K562 (cell line): ENCODE results near the gene SH3BGR. TPM values are rescaled to one million over a fixed set of nuclear protein-coding genes. Genes with fewer than 3 reads are reported as not detected.
A peak's percentile ranks its signal among the peaks of the same experiment; 100 is the strongest.

Source experiments
- ATAC-seq: fragments of 200-7000 bp; cut with Tn5 transposase; 3 replicates; pipeline ENCODE4 v1.9.1; 2020; ENCODE audit warnings: moderate library complexity
- BruUV-seq: library from RNA; stranded (reverse); fragments of 400-500 nt; replicated peaks from 2 replicates; lab custom pipeline; 2021; lab: Mats Ljungman, UMichigan
- CTCF ChIA-PET: fragments of 300-600 bp; formaldehyde crosslinking; extraction: SDS; loops from one replicate; lab custom pipeline; 2021; ENCODE audit warnings: low intra/inter-chr PET ratio; lab: Yijun Ruan, JAX
- POLR2A ChIA-PET: fragments of 300-600, 350-650 bp; sonication (Branson Sonifier 250); formaldehyde crosslinking; extraction: SDS; loops from one replicate; lab custom pipeline; 2021; ENCODE audit warnings: antibody characterized with exemption, inconsistent platforms; lab: Yijun Ruan, JAX
- DNase-seq, 4 experiments: peaks; one replicate each; pipeline versions ENCODE4 v3.0.0 to v3.0.0-alpha.2; 2011 to 2018; ENCODE audit warnings: low spot score in 3 of 4, mixed read lengths in 3 of 4; ENCODE audit errors: extremely low read depth in 1 of 4
- FAIRE-seq: peaks from 2 replicates; lab custom pipeline; 2011; peaks lifted over from hg19 to GRCh38; lab: Jason Lieb, UNC
- H2AFZ ChIP-seq: 2 replicates; pipeline ENCODE4 v1.6.0; 2011; ENCODE audit warnings: low read depth, low read length, control low read depth, inconsistent platforms
- H3K27ac ChIP-seq: fragments of 200-600 bp; 3 replicates; pipeline ENCODE4 v1.8.0; 2011; ENCODE audit warnings: low read depth, mild to moderate bottlenecking, control low read depth, inconsistent platforms, low read length, moderate library complexity, mixed read lengths; ENCODE audit errors: extremely low read depth
- H3K27me3 ChIP-seq, 2 experiments: fragments of 300-600 bp in 1 of 2; 2 replicates in 1 of 2; 3 replicates in 1 of 2; pipeline versions ENCODE4 v1.6.0 to v1.8.0; 2011; ENCODE audit warnings: inconsistent platforms in 2 of 2, low read length in 2 of 2, mild to moderate bottlenecking in 1 of 2, mixed read lengths in 1 of 2, moderate library complexity in 1 of 2; ENCODE audit not compliant: control insufficient read depth in 2 of 2, insufficient read depth in 2 of 2
- H3K36me3 ChIP-seq: fragments of 300-600 bp; 3 replicates; pipeline ENCODE4 v1.8.0; 2011; ENCODE audit warnings: mild to moderate bottlenecking, low read length, inconsistent platforms; ENCODE audit not compliant: control insufficient read depth, insufficient read depth
- H3K4me1 ChIP-seq, 2 experiments: fragments of 200-600 bp in 1 of 2; replicated peaks in 1 of 2; 2 replicates in 1 of 2; 3 replicates in 1 of 2; pipeline versions ENCODE4 v1.5.1 to v1.8.0; 2011; ENCODE audit warnings: inconsistent platforms in 2 of 2, low read length in 2 of 2, mild to moderate bottlenecking in 1 of 2, mixed read lengths in 1 of 2, moderate library complexity in 1 of 2; ENCODE audit not compliant: control insufficient read depth in 2 of 2, insufficient read depth in 2 of 2
- H3K4me2 ChIP-seq: 2 replicates; pipeline ENCODE4 v1.6.1; 2011; ENCODE audit warnings: low read length, control low read depth, inconsistent platforms, mixed read lengths; ENCODE audit not compliant: insufficient read depth
- H3K4me3 ChIP-seq: fragments of 200-600 bp; sonication (generic), shearing (Covaris generic); 2 replicates; pipeline ENCODE4 v1.5.1; 2016; ENCODE audit warnings: control low read depth, inconsistent platforms
- H3K79me2 ChIP-seq: fragments of 200-600 bp; 3 replicates; pipeline ENCODE4 v1.8.0; 2011; ENCODE audit warnings: low read length, inconsistent platforms; ENCODE audit not compliant: control insufficient read depth, insufficient read depth
- H3K9ac ChIP-seq, 2 experiments: 2 replicates each; pipeline versions ENCODE4 v1.6.0 to v1.6.1; 2011; ENCODE audit warnings: low read depth in 2 of 2, low read length in 2 of 2, control low read depth in 1 of 2, inconsistent platforms in 1 of 2, mild to moderate bottlenecking in 1 of 2, mixed read lengths in 1 of 2; ENCODE audit not compliant: insufficient read depth in 1 of 2
- H3K9me1 ChIP-seq: one replicate; pipeline ENCODE4 v1.6.0; 2011; ENCODE audit warnings: inconsistent platforms, mild to moderate bottlenecking, low read length, moderate library complexity; ENCODE audit not compliant: control insufficient read depth, insufficient read depth
- H3K9me3 ChIP-seq: replicated peaks from 2 replicates; pipeline ENCODE4 v1.5.1; 2011; ENCODE audit warnings: low read depth, low read length, inconsistent platforms; ENCODE audit not compliant: control insufficient read depth, insufficient read depth
- H4K20me1 ChIP-seq: replicated peaks from 2 replicates; pipeline ENCODE4 v1.6.1; 2011; ENCODE audit warnings: low read length, inconsistent platforms, mixed read lengths; ENCODE audit not compliant: control insufficient read depth, insufficient read depth
- CBX3 ChIP-seq, 2 experiments: IDR thresholded peaks; 1 replicate in 1 of 2; 2 replicates in 1 of 2; pipeline ENCODE4 v1.6.1; 2012; ENCODE audit warnings: inconsistent platforms in 2 of 2, low read length in 2 of 2, borderline replicate concordance in 1 of 2, control low read depth in 1 of 2
- E2F8 ChIP-seq: fragments of 450-650 bp; IDR thresholded peaks from 2 replicates; pipeline ENCODE4 v1.7.1; 2018; ENCODE audit warnings: mild to moderate bottlenecking, low read depth; ENCODE audit not compliant: partially characterized antibody
- KDM4B ChIP-seq, 2 experiments: fragments of 450-650 bp in 1 of 2; sonication (generic) in 1 of 2; IDR thresholded peaks; 2 replicates each; pipeline ENCODE4 v1.6.1; 2016 to 2017; ENCODE audit warnings: borderline replicate concordance in 2 of 2, antibody characterized with exemption in 1 of 2, low read depth in 1 of 2, mild to moderate bottlenecking in 1 of 2
- L3MBTL2 ChIP-seq: fragments of 450-650 bp; IDR thresholded peaks from 2 replicates; pipeline ENCODE4 v1.6.1; 2016; ENCODE audit warnings: mild to moderate bottlenecking, moderate library complexity
- MCM3 ChIP-seq: fragments of 450-650 bp; IDR thresholded peaks from 2 replicates; pipeline ENCODE4 v1.6.1; 2016
- MCM7 ChIP-seq, 2 experiments: fragments of 450-650 bp; IDR thresholded peaks; 2 replicates each; pipeline ENCODE4 v1.6.1; 2016 to 2018
- MTA3 ChIP-seq: fragments of 450-650 bp; formaldehyde crosslinking; IDR thresholded peaks from 2 replicates; pipeline ENCODE4 v1.6.1; 2017; ENCODE audit warnings: mild to moderate bottlenecking, borderline replicate concordance
- MXI1 ChIP-seq: IDR thresholded peaks from 2 replicates; pipeline ENCODE4 v1.6.1; 2011; ENCODE audit warnings: low read depth, mild to moderate bottlenecking, improper control_type of control experiment, low read length
- NFE2L1 ChIP-seq: fragments of 450-650 bp; IDR thresholded peaks from 2 replicates; pipeline ENCODE4 v1.6.1; 2016; ENCODE audit warnings: missing genetic modification characterization, low read depth, mild to moderate bottlenecking, missing compliant biosample characterization, moderate library complexity, borderline replicate concordance
- SMAD2 ChIP-seq: fragments of 150-350 bp; IDR thresholded peaks from 2 replicates; pipeline ENCODE4 v1.6.1; 2014; ENCODE audit warnings: low read depth, mild to moderate bottlenecking, low read length
- SPI1 ChIP-seq: IDR thresholded peaks from 2 replicates; pipeline ENCODE4 v1.6.1; 2011; ENCODE audit warnings: low read depth, low read length, control low read depth, borderline replicate concordance
- SRF ChIP-seq, 2 experiments: fragments of 250-450, 450-650 bp in 1 of 2; sonication (Bioruptor Pico) in 1 of 2; sonication (generic) in 1 of 2; formaldehyde crosslinking; IDR thresholded peaks; 2 replicates each; pipeline versions ENCODE4 v1.5.0 to v1.5.1; 2020 to 2022; ENCODE audit warnings: mild to moderate bottlenecking in 1 of 2, missing genetic modification reagents in 1 of 2
- TCFL5 ChIP-seq: fragments of 250-450 bp; sonication (Bioruptor Pico); conservative IDR thresholded peaks from 2 replicates; pipeline ENCODE4 v1.6.1; 2021; ENCODE audit warnings: mild to moderate bottlenecking, moderate library complexity, matching md5 sums
- TGIF2 ChIP-seq: sonication (generic); formaldehyde crosslinking; IDR thresholded peaks from 2 replicates; pipeline ENCODE4 v1.8.1; 2022; ENCODE audit warnings: mild to moderate bottlenecking, missing genetic modification reagents, moderate library complexity
- ZBED1 ChIP-seq: IDR thresholded peaks from 2 replicates; pipeline ENCODE4 v1.6.1; 2014
- ZNF217 ChIP-seq: sonication (generic); formaldehyde crosslinking; IDR thresholded peaks from 2 replicates; pipeline ENCODE4 v1.8.0; 2022; ENCODE audit warnings: mild to moderate bottlenecking, missing genetic modification reagents
- WGBS: fragments of 100-300 bp; shearing (Covaris generic); methylation state at CpG from one replicate; pipeline ENCODE4 v1.1.6; 2016; ENCODE audit warnings: low coverage, mixed read lengths; ENCODE audit not compliant: insufficient coverage; ENCODE audit errors: missing lambda C conversion rate; 5-methylcytosine and 5-hydroxymethylcytosine counted together
- in situ Hi-C: fragments of 300-500 bp; cut with MboI; formaldehyde crosslinking; loops from 4 replicates; pipeline ENCODE4 v1.15.0; 2018; ENCODE audit warnings: inconsistent platforms, mixed read lengths
- intact Hi-C: fragments of 100-400 bp; cut with micrococcal nuclease; formaldehyde crosslinking; loops from 2 replicates; pipeline ENCODE4 v1.14.2; 2022
- polyA plus RNA-seq, 8 experiments: library from polyadenylated mRNA; depleted of rRNA in 4 of 8; stranded (reverse) in 5 of 8; unstranded in 3 of 8; fragments of >200 nt; fragmentation: Nextera tagmentation in 2 of 8; fragmentation: Illumina TruSeq in 1 of 8; extraction: Ambion mirVana in 2 of 8; extraction: Trizol in 1 of 8; gene quantifications; 2 replicates each; pipeline versions ENCODE4 v1.2.1 to v1.2.3, GENCODE V29; 2011 to 2014; ENCODE audit warnings: inconsistent platforms in 1 of 8, missing spikeins in 1 of 8
- total RNA-seq, 7 experiments: library from RNA; depleted of rRNA in 6 of 7; stranded (reverse); fragments of >200 nt in 6 of 7; fragmentation: Illumina TruSeq in 2 of 7; extraction: Trizol in 2 of 7; gene quantifications; 2 replicates each; pipeline versions ENCODE4 v1.2.1 to v1.2.3, GENCODE V29; 2011 to 2021; ENCODE audit warnings: low replicate concordance in 1 of 7
- TF ChIP-seq, protein P1 (sequence below): sonication (generic); formaldehyde crosslinking; IDR thresholded peaks from 2 replicates; pipeline ENCODE4 v1.8.0; 2023; ENCODE audit warnings: mild to moderate bottlenecking, missing genetic modification reagents

The SH3BGR gene
- total and polyA plus RNA-seq, 9 of the 15 experiments (the other 6 are each of a cell fraction or from before 2014, with no cell fraction given): 6.6 to 42.9 (median 25.6) TPM

DNA sequence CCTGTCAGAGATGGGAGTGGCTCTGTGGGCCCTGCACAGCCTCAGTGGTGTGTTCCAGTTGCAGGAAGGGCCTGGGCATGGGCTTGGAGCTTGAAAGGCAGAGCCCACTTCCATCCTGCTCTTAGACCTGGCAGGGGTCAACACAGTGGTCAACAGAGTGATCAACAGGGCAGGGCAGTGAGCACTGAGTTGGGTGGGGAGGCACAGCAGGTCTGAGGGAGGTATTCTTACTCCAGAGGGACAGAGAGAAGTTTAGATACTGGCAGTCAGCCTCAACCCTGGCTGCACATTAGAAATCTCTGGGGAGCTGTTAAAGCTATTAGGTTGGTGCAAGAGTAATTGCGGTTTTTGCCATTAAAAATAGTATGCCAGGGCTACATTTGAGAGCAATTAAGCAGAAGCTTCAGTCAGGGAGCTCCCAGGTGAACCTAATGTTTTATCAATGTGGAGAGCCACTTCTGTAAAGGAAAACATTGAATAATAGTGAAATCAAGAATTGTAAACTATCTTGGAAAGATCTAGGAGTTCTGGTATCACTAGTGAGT lies 37.7 kb downstream of the SH3BGR start:
- BruUV-seq: no TSS peak
- in situ Hi-C loops (no loop called here), intact Hi-C loops (no loop called here)
- POLR2A ChIA-PET: interaction anchor here (0.6 to 1.5 kb wide), 5 partner anchors 10 to 178 kb away, joined by 3 to 5 read pairs (median 3); no protein-coding TSS in a partner anchor
- H3K27ac ChIP-seq: no peak overlapping the region
- H3K4me2 ChIP-seq: no peak overlapping the region
- H3K9me1 ChIP-seq: no peaks in the 10 kb centered on the region
- no peak overlapping the region for H3K4me3 ChIP-seq
- no peaks in the 10 kb centered on the region for H3K36me3 ChIP-seq
- no peaks in the 10 kb centered on the region for H3K4me1 ChIP-seq
- peak; percentile 57 for ATAC-seq
- WGBS: 0% methylated on average over 1 of the region's 1 CpG
- no peak overlapping the region for H2AFZ ChIP-seq
- DNase-seq: no peak
- H3K9me3 ChIP-seq: no peaks in the 10 kb centered on the region
- no peaks in the 10 kb centered on the region for H4K20me1 ChIP-seq
- H3K27me3 ChIP-seq: peaks cover 0 to 7% of the 10 kb centered on the region in 2 experiments; a peak in 1 of 5 replicates
- H3K79me2 ChIP-seq: no peaks in the 10 kb centered on the region
- CTCF ChIA-PET: no interaction called here
- H3K9ac ChIP-seq: no peak overlapping the region
- FAIRE-seq: no peak
- no peak for TF ChIP-seq MTA3
- TF ChIP-seq CBX3 (IDR thresholded peaks at IDR 0.05; ENCODE audit: borderline replicate concordance in 1 of 2, low read length in 2 of 2): no peak
- no peak for TF ChIP-seq SMAD2
- TF ChIP-seq ZNF217: no peak
- TF ChIP-seq KDM4B (IDR thresholded peaks at IDR 0.05; ENCODE audit: borderline replicate concordance in 2 of 2, low read depth in 1 of 2): no peak
- TF ChIP-seq, protein P1, sequence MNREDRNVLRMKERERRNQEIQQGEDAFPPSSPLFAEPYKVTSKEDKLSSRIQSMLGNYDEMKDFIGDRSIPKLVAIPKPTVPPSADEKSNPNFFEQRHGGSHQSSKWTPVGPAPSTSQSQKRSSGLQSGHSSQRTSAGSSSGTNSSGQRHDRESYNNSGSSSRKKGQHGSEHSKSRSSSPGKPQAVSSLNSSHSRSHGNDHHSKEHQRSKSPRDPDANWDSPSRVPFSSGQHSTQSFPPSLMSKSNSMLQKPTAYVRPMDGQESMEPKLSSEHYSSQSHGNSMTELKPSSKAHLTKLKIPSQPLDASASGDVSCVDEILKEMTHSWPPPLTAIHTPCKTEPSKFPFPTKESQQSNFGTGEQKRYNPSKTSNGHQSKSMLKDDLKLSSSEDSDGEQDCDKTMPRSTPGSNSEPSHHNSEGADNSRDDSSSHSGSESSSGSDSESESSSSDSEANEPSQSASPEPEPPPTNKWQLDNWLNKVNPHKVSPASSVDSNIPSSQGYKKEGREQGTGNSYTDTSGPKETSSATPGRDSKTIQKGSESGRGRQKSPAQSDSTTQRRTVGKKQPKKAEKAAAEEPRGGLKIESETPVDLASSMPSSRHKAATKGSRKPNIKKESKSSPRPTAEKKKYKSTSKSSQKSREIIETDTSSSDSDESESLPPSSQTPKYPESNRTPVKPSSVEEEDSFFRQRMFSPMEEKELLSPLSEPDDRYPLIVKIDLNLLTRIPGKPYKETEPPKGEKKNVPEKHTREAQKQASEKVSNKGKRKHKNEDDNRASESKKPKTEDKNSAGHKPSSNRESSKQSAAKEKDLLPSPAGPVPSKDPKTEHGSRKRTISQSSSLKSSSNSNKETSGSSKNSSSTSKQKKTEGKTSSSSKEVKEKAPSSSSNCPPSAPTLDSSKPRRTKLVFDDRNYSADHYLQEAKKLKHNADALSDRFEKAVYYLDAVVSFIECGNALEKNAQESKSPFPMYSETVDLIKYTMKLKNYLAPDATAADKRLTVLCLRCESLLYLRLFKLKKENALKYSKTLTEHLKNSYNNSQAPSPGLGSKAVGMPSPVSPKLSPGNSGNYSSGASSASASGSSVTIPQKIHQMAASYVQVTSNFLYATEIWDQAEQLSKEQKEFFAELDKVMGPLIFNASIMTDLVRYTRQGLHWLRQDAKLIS (CRISPR knock-in tag): no peak
- TF ChIP-seq L3MBTL2: no peak
- no peak for TF ChIP-seq MCM3
- no peak for TF ChIP-seq SPI1
- TF ChIP-seq MXI1: no peak
- no peak for TF ChIP-seq SRF (CRISPR knock-in tag; IDR thresholded peaks at IDR 0.05)
- TF ChIP-seq ZBED1: no peak
- TF ChIP-seq NFE2L1 (tag): no peak
- no peak for TF ChIP-seq TCFL5 (CRISPR knock-in tag)
- no peak for TF ChIP-seq TGIF2
- no peak for TF ChIP-seq MCM7 (IDR thresholded peaks at IDR 0.05)
- TF ChIP-seq E2F8: no peak
